OCI-LY3 (cell line): ENCODE measurements around the gene TNFRSF9.

Experiments
- H2AFZ ChIP-seq: fragments of 200-600, 300-600 bp; shearing (Covaris generic); 2 replicates; pipeline ENCODE4 v1.6.0; 2014; ENCODE audit warnings: antibody characterized with exemption, low read depth, low read length
- H3K27ac ChIP-seq: fragments of 200-600, 300-600 bp; sonication (generic); 2 replicates; pipeline ENCODE4 v1.5.1; 2014; ENCODE audit warnings: mild to moderate bottlenecking, low read length, moderate library complexity, mixed read lengths
- H3K27me3 ChIP-seq: fragments of 200-600, 300-600 bp; sonication (generic); 2 replicates; pipeline ENCODE4 v1.6.1; 2014; ENCODE audit warnings: low read depth, low read length, mixed read lengths
- H3K36me3 ChIP-seq: fragments of 200-600, 300-600 bp; sonication (generic); replicated peaks from 2 replicates; pipeline ENCODE3; 2014; ENCODE audit warnings: low read depth, low read length, mixed read lengths
- H3K4me1 ChIP-seq: fragments of 300-600, 200-600 bp; sonication (generic); 2 replicates; pipeline ENCODE4 v1.6.1; 2014; ENCODE audit warnings: low read length, mixed read lengths
- H3K4me2 ChIP-seq: fragments of 200-600, 300-600 bp; sonication (generic); 2 replicates; pipeline ENCODE4 v1.6.1; 2014; ENCODE audit warnings: low read length, mixed read lengths
- H3K4me3 ChIP-seq: fragments of 300-600, 200-600 bp; sonication (generic); 2 replicates; pipeline ENCODE4 v1.5.1; 2014; ENCODE audit warnings: antibody characterized with exemption, mild to moderate bottlenecking, low read length, moderate library complexity
- H3K79me2 ChIP-seq: fragments of 300-600, 200-600 bp; shearing (Covaris generic); 2 replicates; pipeline ENCODE4 v1.6.1; 2014; ENCODE audit warnings: mild to moderate bottlenecking, low read length, mixed read lengths
- H3K9ac ChIP-seq: fragments of 300-600, 200-600 bp; shearing (Covaris generic); 2 replicates; pipeline ENCODE4 v1.6.0; 2014; ENCODE audit warnings: mild to moderate bottlenecking, low read length, moderate library complexity
- H3K9me3 ChIP-seq: fragments of 200-600, 300-600 bp; shearing (Covaris generic); 2 replicates; pipeline ENCODE4 v1.6.1; 2014; ENCODE audit warnings: low read length, mixed read lengths; ENCODE audit not compliant: insufficient read depth
- H4K20me1 ChIP-seq: fragments of 200-600, 300-600 bp; sonication (generic); 2 replicates; pipeline ENCODE4 v1.6.1; 2016; ENCODE audit warnings: low read length, mixed read lengths; ENCODE audit not compliant: insufficient read depth
- CTCF ChIP-seq: fragments of 200-600, 300-600 bp; sonication (generic); IDR thresholded peaks from 2 replicates; pipeline ENCODE4 v1.5.1; 2014; ENCODE audit warnings: antibody characterized with exemption, low read length, low read depth
- EZH2phosphoT487 ChIP-seq: fragments of 200-600 bp; shearing (Covaris generic); IDR thresholded peaks from 2 replicates; pipeline ENCODE4 v1.6.1; 2018; ENCODE audit warnings: antibody characterized with exemption, mixed run types, low read depth

Gene TNFRSF9

GRCh38 chr1:7948960-7949359, 8.3 kb upstream of the TNFRSF9 start:
- no peak overlapping the region for H3K27ac ChIP-seq
- no peaks in the 10 kb centered on the region for H3K79me2 ChIP-seq
- H3K27me3 ChIP-seq = no peaks in the 10 kb centered on the region
- no peaks in the 10 kb centered on the region for H3K9me3 ChIP-seq
- no peaks in the 10 kb centered on the region for H3K36me3 ChIP-seq
- no peaks in the 10 kb centered on the region for H3K4me1 ChIP-seq
- no peak overlapping the region for H3K4me3 ChIP-seq
- H3K9ac ChIP-seq = no peak overlapping the region
- no peaks in the 10 kb centered on the region for H4K20me1 ChIP-seq
- H3K4me2 ChIP-seq = no peak overlapping the region
- no peak for TF ChIP-seq EZH2phosphoT487
- no peak for TF ChIP-seq CTCF
- no peak overlapping the region for H2AFZ ChIP-seq

- Histone ChIP-seq H3K9me3 (no peaks in the 10 kb centered on the region), H3K27ac (no peak overlapping the region), H3K27me3 (no peaks in the 10 kb centered on the region), H3K36me3 (no peaks in the 10 kb centered on the region), H4K20me1 (no peaks in the 10 kb centered on the region), H3K9ac (no peak overlapping the region), H2AFZ (no peak overlapping the region), H3K4me2 (no peak overlapping the region), H3K4me3 (no peak overlapping the region), H3K79me2 (no peaks in the 10 kb centered on the region), H3K4me1 (peaks cover 8% of the 10 kb centered on the region; the same call in 1 of the 2 replicates)
- TF ChIP-seq EZH2phosphoT487 = no peak
- no peak for TF ChIP-seq CTCF
Measured at GRCh38 chr1:7943251-7943650, 2.6 kb upstream of the TNFRSF9 start.

GRCh38 chr1:7942214-7942921, 1.7 kb upstream of the TNFRSF9 start:
- H3K9me3 ChIP-seq = no peaks in the 10 kb centered on the region
- no peak overlapping the region for H3K27ac ChIP-seq
- no peaks in the 10 kb centered on the region for H3K36me3 ChIP-seq
- H3K27me3 ChIP-seq = no peaks in the 10 kb centered on the region
- H3K4me2 ChIP-seq = no peak overlapping the region
- H3K4me3 ChIP-seq = no peak overlapping the region
- H4K20me1 ChIP-seq = no peaks in the 10 kb centered on the region
- peaks cover 8% of the 10 kb centered on the region; the same call in 1 of the 2 replicates for H3K4me1 ChIP-seq
- no peak overlapping the region for H2AFZ ChIP-seq
- TF ChIP-seq CTCF (no peak), EZH2phosphoT487 (no peak)
- H3K9ac ChIP-seq = no peak overlapping the region
- H3K79me2 ChIP-seq = no peaks in the 10 kb centered on the region

GRCh38 chr1:7941437-7941793, 776 bp upstream of the TNFRSF9 start:
- Histone ChIP-seq H2AFZ (no peak overlapping the region), H3K9ac (no peak overlapping the region), H3K4me2 (no peak overlapping the region), H4K20me1 (no peaks in the 10 kb centered on the region), H3K27me3 (no peaks in the 10 kb centered on the region), H3K9me3 (no peaks in the 10 kb centered on the region), H3K36me3 (no peaks in the 10 kb centered on the region), H3K4me3 (no peak overlapping the region), H3K79me2 (no peaks in the 10 kb centered on the region), H3K4me1 (peaks cover 8% of the 10 kb centered on the region; the same call in 1 of the 2 replicates), H3K27ac (no peak overlapping the region)
- TF ChIP-seq CTCF (no peak), EZH2phosphoT487 (no peak)
